Breast epithelium (tissue), 3 donors: ENCODE results near the gene HMGCS2.

Source experiments
- CTCF ChIP-seq, 3 donors: fragments of 450-650 bp; IDR thresholded peaks; one replicate each; pipeline ENCODE4 v1.5.1; 2016 to 2017; ENCODE audit warnings: antibody characterized with exemption in 3 of 3, mild to moderate bottlenecking in 3 of 3, moderate library complexity in 3 of 3
- POLR2A ChIP-seq: fragments of 450-650 bp; IDR thresholded peaks from one replicate; pipeline ENCODE4 v1.6.1; 2016; ENCODE audit warnings: antibody characterized with exemption, mild to moderate bottlenecking, moderate library complexity

DNA sequence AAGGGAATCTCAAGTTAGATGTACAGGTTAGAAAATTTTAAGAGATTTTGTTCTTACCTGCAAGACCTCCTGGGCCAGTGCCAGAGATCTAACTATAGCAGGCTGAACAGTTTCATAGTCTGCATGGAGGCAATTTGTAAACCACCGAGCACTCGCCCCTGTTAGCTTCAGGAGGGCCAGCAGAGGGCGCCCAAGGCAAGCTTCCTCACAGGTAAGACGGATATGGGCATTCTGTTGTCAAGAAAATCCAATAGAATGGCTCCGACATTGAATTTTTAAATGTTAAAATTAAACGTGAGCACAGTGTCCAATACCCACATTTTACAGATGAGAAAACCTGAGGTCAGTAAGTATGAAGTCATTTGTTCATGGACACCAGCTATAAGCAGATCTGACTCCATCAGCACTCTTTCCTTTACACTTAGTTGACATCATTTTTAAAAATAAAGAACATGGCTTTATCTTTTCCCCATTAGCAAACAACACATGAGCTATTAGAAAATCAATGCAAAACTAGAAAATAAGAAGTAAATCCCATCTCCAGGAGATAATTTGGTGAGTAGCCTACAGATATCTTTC is 40.4 kb upstream of the HMGCS2 start:
- TF ChIP-seq POLR2A: no peak
- TF ChIP-seq CTCF (IDR thresholded peaks at IDR 0.05): peak; percentile 35 to 70 (median 66)
